ENCODE results near the gene ECEL1. TPM values are rescaled to one million over a fixed set of nuclear protein-coding genes. Genes with fewer than 3 reads are reported as not detected.

ECEL1 gene
- total RNA-seq, 1 donor from 2014 or later = not detected

DNA sequence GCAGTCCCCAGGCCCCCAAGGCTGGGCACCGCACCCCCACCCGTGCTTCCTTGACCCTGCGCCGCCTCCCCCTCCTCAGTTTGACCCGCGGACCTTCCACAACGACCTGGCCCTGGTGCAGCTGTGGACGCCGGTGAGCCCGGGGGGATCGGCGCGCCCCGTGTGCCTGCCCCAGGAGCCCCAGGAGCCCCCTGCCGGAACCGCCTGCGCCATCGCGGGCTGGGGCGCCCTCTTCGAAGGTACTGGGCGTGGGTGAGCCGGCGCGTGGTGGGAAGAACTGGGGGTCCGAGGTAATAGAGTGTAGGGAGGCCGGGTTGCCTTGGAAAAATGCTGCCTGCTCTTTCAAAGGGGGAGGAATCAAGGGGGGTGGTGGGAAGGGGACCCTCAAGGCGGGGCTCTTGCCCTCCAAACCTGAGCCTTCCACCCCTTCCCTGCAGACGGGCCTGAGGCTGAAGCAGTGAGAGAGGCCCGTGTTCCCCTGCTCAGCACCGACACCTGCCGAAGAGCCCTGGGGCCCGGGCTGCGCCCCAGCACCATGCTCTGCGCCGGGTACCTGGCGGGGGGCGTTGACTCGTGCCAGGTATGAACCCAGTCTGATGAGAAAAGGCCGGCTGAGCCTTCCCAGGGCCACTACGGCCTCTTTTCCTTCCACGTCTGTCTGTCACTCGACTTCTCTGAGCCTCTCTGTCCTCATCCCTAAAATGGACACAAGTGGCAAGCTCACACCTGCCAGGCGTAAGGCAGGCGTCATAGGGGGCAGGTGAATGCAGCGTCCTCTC, 35.2 kb upstream of the ECEL1 start:
- no peak for DNase-seq (ENCODE audit: low read depth)

DNA sequence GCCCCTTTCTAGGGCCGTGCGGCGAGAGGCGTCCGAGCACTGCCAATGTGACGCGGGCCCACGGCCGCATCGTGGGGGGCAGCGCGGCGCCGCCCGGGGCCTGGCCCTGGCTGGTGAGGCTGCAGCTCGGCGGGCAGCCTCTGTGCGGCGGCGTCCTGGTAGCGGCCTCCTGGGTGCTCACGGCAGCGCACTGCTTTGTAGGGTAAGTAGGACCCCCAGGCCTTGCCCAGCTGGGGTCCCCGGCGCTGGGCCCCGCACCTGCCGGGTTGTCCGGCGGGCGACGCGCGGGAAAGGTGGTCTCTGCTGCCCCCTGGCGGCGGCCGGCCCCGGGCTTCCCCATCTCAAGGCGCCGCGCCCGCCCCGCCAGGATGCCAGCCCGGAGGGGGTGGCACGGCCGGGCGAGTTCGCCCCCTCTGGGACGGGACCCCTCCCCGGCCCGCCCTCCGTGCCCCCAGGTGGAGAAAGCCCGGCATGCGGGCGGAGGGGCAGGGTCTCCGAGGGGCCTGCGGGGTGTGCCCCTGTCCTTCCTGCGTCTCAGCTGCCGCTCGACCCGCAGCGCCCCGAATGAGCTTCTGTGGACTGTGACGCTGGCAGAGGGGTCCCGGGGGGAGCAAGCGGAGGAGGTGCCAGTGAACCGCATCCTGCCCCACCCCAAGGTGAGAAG, 34.5 kb upstream of the ECEL1 start:
- DNase-seq (ENCODE audit: low read depth) = peak; percentile 49

GRCh38 chr2:232521098-232521497, 33.5 kb upstream of the ECEL1 start:
- no peak for DNase-seq (ENCODE audit: low read depth)

- no peak for DNase-seq (ENCODE audit: low read depth)
Measured at GRCh38 chr2:232520489-232520888, 32.9 kb upstream of the ECEL1 start.

GRCh38 chr2:232519581-232520438, 32.2 kb upstream of the ECEL1 start, which contains the start of gene PRSS56:
TSS of gene PRSS56 (plus strand) at chr2:232520388. CDS start at chr2:232520599, 211 bp downstream.
- no peak for DNase-seq (ENCODE audit: low read depth)

GRCh38 chr2:232518844-232519243, 31.2 kb upstream of the ECEL1 start:
- DNase-seq (ENCODE audit: low read depth) = no peak

DNA sequence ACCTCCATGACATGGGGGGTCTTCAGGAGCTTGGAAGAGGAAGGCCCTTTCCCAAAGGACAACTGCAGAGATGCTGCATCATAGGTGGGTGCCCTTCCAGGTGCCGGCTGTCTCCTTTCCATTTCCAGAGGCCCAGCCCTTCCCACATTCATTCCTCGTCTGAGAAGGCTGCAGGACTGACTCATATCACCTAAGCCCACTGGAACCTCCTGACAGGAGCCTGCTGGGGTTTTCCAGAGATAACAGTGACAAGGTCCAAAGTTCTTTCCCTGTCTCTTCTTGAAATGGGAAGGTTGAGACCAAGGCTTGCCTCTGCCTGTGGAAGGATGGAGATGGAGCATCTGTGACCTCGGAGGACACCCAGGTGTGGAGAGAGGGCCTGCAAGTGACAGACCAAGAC, 28.9 kb upstream of the ECEL1 start:
- DNase-seq (ENCODE audit: low read depth) = no peak

DNA sequence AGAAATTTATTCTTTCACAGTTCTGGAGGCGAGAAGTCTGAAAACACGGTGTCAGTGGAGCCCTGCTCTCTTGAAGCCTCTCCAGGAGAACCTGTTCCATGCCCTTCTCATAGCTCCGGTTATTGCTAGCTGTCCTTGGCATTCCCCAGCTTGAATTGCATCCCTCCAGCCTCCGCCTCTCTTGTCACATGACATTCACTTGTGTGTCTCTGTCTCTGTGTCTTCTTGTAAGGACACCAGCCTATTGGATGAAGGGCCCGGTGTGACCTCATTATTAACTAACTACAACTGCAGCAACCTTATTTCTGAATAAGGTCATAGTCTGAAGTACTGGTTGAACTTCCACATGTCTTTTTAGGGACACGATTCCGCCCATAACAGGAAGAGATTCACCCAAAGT, 28.0 kb upstream of the ECEL1 start:
- DNase-seq (ENCODE audit: low read depth) = no peak

DNA sequence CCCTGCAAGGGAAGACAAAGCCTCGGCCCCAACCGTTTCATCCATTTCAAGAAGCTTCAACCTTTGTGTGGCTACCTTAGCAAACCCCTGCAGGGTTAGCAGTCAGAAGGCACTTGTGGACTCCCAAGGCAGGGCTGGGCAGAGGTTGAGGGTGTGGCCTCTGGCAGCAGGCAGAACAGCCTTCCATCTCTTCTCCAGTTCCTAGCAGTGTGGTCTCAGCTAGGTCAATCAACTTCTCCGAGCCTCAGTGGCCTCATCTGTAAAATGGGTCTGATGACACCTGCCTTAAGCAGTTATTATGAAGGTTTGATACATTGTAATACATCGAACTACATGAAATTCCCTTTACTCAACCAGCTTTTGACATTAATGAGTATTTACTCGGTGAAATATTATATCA, 25.7 kb upstream of the ECEL1 start:
- no peak for DNase-seq (ENCODE audit: low read depth)

DNA sequence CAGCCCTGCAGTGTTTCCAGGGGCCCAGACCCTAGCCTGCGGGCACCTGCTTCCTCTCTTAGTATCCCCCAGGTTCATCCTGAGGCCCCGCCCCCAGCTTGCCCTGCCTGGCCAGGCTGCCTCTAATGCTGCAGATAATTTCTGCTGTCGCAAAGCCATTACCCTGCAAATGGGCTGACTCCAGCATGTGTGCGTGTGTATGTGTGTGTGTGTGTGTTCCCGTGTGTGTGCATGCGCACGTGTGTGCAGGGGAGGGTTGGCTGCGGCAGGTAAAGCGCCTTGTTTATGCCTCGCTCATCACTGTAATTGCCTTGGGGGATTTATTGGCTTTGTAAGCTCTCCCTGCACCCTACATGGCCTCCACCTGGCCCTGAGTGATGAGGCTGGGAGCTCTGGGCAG, 25.0 kb upstream of the ECEL1 start:
- DNase-seq (ENCODE audit: low read depth) = no peak

DNA sequence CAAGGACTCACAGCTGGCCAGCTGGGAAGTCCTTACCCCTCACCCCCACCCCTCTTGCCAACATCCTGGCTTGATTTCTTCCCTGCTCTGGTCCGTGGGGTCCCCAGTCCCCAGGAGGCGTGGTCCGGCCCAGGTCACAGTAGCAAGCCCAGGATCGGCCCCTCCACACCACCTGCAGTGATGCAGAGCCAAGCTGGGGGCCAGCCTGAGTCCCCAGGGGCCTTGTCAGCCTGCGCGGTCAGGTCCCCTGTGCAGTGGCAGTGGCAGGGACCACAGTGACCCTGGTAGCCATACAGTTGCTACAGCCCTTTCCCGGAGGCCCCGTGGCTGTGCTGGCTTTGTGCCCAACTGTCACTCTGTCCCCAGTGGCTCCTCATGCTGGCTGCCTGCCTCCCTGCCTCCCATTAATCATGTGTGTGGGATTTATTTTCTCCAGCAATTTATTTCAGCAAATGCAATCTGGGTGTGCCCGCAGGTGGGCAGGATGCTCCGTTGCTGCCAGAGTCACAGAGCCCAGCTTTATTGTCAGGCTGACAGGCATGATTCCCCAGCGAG, 23.8 kb upstream of the ECEL1 start:
- DNase-seq (ENCODE audit: low read depth) = no peak

DNA sequence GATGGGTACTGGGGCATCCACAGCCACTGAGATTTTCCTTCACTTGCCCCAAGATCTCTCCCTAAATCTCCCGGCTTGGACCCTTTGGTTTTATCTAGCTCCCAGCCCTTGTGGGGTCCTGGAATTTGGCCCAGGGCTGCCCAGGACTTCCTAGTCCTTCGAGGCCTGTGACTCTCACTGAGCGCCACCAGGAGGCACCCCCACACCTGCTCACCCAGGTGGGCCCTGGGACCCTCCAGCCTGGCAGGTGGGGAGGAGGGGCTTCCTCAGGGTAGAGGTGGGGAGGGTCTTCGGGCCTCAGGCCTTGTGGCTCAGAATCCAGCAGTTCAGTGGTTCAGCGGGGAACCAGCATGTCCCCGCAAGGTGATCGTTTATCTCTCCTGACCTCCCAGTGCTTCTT, 20.6 kb upstream of the ECEL1 start:
- DNase-seq (ENCODE audit: low read depth) = no peak

DNA sequence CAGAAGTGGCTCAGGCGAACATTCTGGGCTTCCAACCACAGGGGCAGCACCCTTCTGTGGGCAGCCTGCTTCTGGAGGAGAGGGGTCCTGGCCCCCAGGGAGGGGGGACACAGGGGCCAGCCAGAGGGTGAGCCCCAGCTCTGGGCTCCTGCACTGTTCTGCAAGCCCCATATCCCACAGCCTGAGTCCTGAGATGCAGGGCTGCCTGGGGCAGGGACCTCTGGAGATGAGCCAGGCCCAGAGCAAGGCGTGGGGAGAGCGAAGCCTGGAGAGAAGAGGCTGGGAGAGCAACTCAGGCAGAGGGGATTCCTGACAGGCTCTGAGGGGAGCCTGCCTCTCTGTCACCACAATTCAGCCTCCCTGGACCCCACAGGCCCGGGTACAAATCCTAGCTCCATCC, 19.1 kb upstream of the ECEL1 start:
- no peak for DNase-seq (ENCODE audit: low read depth)

GRCh38 chr2:232505856-232506255, 18.2 kb upstream of the ECEL1 start:
- no peak for DNase-seq (ENCODE audit: low read depth)

DNA sequence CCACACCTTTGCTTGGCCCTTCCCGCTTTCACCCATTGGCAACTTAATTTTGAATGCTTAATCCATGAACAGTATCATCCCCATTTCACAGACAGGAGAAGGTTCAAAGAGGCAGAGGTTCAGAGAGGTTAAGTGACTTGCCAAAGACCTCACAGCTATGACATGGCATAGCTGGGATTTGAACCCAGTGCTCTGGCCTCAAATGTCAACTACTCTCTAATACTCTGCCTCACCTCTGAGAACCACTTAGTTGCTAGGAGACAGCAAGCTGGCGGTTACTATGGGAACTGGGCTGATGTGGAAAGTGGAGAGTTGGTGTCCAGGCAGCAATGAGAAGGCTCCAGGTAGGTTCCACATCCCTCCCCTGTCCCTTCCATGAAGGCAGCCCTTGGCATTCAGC, 16.8 kb upstream of the ECEL1 start:
- no peak for DNase-seq (ENCODE audit: low read depth)

DNA sequence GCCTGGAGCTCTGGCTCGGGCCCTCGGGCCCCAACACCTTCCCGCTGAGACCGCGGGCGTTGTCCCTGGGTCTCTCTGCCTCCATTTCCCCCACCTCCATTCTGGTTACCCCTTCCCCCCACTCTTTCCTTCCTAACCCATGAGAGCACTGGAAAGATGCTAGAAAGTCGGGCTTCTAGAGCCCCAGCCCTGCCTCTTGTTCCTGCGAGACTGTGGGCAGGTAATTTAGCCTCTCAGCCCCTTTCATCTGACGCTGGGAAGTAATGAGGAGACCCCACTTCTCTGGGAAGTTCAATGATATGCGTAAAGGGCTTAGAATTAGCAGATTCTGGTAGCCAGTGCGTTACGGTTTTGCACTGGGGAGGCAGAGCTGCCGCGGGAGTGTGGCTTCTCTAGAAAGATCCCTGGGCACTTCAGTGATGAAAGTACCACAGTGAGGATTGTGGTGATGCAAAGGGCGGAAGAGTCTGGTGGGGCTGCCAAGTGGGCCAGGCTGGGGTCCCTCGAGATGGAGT, 16.2 kb upstream of the ECEL1 start:
- no peak for DNase-seq (ENCODE audit: low read depth)

- no peak for DNase-seq (ENCODE audit: low read depth)
Measured at GRCh38 chr2:232502911-232503808, 15.5 kb upstream of the ECEL1 start.

DNA sequence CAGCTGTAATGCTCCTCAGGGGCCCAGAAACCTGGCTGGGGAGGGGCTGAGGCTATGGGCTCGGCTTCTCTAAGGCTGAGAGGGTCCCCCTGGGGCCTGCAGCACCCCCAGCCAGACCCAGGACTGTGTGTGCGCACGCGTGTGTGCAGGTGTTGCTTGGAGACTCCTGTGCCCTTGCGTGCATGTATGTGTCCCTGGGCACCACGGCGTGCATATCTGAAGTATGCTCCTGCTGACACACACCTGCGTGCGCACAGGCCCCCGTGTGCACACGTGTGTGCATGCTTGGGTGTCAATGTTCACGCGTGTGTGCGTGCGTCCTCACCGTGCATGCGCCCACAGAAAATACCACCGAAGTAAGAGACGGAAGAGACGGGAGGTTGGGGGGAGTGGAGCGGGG, 14.9 kb upstream of the ECEL1 start:
- DNase-seq (ENCODE audit: low read depth) = no peak

- no peak for DNase-seq (ENCODE audit: low read depth)
Measured at GRCh38 chr2:232501794-232502390, 14.3 kb upstream of the ECEL1 start.

DNA sequence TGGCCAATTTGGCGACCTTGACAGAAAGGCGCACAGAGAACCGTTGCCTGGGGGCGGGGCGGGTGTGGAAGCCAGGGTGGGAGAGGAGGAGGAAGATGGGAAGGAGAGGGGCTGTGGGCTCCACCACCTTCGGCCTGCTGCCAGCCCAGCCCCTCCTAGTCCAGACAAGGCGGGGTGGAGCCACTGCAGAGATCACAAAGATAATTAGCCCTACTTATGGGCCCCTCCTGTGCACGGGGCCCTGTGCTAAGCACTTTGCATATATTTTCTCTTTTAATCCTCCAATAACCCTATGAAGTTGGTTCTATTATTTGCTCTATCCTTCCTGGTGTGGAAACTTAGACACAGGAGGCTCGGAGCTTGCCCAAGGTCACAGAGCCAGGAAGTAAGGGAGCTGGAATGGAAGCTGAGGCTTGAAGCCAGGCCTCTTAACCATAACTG, 13.7 kb upstream of the ECEL1 start:
- no peak for DNase-seq (ENCODE audit: low read depth)
